Measurements from ENCODE around the gene CDRT4. TPM values are rescaled to one million over a fixed set of nuclear protein-coding genes. Genes with fewer than 3 reads are reported as not detected.

The CDRT4 gene
- total RNA-seq, 1 donor from 2014 or later = 4.2 TPM

DNA sequence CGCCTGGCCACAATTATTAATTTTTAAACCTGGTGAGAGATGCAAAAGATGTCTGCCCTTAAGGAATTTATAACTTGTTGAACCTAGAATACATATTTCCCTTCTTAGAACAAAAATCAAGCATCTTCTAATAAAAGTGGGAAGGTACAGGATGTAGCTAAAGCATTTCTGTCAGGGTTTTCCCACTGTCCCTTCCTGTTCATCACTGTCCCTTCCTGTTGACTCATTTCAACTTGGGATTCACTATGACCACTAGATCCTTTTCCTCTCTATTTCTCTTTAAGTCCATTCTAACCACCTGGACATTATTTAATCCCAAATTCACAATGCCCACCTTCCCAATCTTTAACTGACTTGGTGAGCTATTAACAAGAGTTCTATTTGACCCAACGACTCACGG is 33.9 kb upstream of the CDRT4 start:
- peak overlapping the region; percentile 88 for H3K27ac ChIP-seq
- peaks cover 16% of the 10 kb centered on the region for H3K4me1 ChIP-seq
- no peaks in the 10 kb centered on the region for H3K36me3 ChIP-seq
- DNase-seq (ENCODE audit: extremely low spot score in 2 of 2) = no peak
- H3K9me3 ChIP-seq = no peaks in the 10 kb centered on the region
- no peak for TF ChIP-seq POLR2AphosphoS5 (IDR thresholded peaks at IDR 0.05; ENCODE audit: insufficient read depth in 1 of 2, low read depth in 1 of 2)
- TF ChIP-seq POLR2A (IDR thresholded peaks at IDR 0.05) = no peak
- TF ChIP-seq, protein P1, sequence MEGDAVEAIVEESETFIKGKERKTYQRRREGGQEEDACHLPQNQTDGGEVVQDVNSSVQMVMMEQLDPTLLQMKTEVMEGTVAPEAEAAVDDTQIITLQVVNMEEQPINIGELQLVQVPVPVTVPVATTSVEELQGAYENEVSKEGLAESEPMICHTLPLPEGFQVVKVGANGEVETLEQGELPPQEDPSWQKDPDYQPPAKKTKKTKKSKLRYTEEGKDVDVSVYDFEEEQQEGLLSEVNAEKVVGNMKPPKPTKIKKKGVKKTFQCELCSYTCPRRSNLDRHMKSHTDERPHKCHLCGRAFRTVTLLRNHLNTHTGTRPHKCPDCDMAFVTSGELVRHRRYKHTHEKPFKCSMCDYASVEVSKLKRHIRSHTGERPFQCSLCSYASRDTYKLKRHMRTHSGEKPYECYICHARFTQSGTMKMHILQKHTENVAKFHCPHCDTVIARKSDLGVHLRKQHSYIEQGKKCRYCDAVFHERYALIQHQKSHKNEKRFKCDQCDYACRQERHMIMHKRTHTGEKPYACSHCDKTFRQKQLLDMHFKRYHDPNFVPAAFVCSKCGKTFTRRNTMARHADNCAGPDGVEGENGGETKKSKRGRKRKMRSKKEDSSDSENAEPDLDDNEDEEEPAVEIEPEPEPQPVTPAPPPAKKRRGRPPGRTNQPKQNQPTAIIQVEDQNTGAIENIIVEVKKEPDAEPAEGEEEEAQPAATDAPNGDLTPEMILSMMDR (IDR thresholded peaks at IDR 0.05) = no peak
- no peaks in the 10 kb centered on the region for H3K27me3 ChIP-seq
- intact Hi-C loops (cut with DNase I) = loop anchor here (5.0 to 10.0 kb wide), 2 partner anchors 44 to 96 kb away; no protein-coding TSS in a partner anchor
- H3K4me3 ChIP-seq = no peak overlapping the region

DNA sequence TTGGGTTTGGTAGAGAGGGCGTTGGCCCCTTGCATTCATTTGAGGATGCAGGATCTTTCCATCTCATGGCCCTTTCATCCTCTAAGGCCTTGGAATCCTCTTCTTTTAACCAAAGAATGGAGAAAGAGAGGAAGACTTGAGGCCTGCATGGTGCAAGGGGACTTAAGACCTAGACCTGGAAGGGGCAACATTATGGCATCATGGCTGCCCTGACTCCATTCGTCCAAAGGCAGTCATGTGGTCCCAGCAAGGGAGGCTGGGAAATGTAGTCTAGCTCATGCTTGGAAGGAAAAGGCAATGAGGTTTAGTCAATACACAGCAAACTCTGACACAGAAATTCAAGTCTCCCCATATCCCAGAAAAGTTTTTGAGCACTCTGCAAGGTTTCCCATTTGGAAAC is 30.7 kb upstream of the CDRT4 start:
- TF ChIP-seq, protein P1 (IDR thresholded peaks at IDR 0.05) = no peak
- no peak for TF ChIP-seq POLR2AphosphoS5 (IDR thresholded peaks at IDR 0.05; ENCODE audit: insufficient read depth in 1 of 2, low read depth in 1 of 2)
- no peak for TF ChIP-seq POLR2A (IDR thresholded peaks at IDR 0.05)
- H3K36me3 ChIP-seq = no peaks in the 10 kb centered on the region
- no peak overlapping the region for H3K27ac ChIP-seq
- H3K4me1 ChIP-seq = peaks cover 14% of the 10 kb centered on the region
- intact Hi-C loops (cut with DNase I) = no loop called here
- DNase-seq (ENCODE audit: extremely low spot score in 2 of 2) = no peak
- H3K27me3 ChIP-seq = no peaks in the 10 kb centered on the region
- no peak overlapping the region for H3K4me3 ChIP-seq
- no peaks in the 10 kb centered on the region for H3K9me3 ChIP-seq

DNA sequence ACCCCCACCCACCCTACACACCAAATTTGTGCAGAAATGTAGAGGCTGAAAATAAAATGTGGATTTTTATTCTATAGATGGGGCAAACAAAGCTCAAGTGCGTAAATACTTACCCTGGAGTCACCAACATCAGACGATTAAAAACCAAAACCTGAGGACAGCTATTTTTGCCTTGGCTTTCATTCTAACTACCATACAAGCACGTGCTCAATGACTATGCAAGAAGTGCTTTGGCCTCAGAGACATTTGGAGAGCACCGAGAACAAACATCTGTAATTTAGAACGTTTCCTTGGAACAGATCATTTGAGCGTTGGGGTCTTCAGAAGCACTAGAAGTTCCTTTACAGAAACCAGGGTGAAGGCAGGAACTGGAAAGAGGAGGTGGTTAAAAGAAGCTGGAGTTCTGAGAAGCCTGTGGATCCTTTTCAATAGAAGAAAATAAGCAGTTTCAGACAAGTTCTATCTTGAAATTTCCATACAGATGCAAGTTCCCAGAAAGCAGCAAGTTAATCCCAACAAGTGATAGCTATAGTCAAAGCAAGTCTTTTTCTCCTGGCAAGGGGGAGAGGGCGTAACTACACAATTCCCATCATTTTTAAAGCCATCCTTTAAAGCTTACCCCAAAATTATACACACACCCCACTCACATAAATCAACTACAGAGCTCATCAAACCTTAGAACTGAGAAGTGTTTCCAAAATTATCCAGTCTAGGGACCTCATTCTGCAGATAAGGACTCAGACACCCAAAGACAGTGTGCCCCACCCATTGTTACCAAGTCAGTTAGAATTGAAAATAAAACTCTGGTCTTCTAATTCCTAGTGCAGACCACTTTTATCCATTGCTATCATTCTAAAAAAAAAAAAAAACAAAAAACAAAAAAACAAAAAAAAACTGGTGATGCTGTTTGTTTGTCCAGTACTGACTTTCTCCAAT is 29.6 kb upstream of the CDRT4 start:
- intact Hi-C loops (cut with DNase I) = no loop called here
- H3K36me3 ChIP-seq = no peaks in the 10 kb centered on the region
- H3K4me3 ChIP-seq = no peak overlapping the region
- DNase-seq (ENCODE audit: extremely low spot score in 2 of 2) = no peak
- TF ChIP-seq POLR2A (IDR thresholded peaks at IDR 0.05) (no peak), POLR2AphosphoS5 (IDR thresholded peaks at IDR 0.05; ENCODE audit: insufficient read depth in 1 of 2, low read depth in 1 of 2) (no peak)
- TF ChIP-seq, protein P1 (IDR thresholded peaks at IDR 0.05) = no peak
- H3K27ac ChIP-seq = peak overlapping the region; percentile 5
- H3K4me1 ChIP-seq = peaks cover 4% of the 10 kb centered on the region
- H3K27me3 ChIP-seq = no peaks in the 10 kb centered on the region
- no peaks in the 10 kb centered on the region for H3K9me3 ChIP-seq

DNA sequence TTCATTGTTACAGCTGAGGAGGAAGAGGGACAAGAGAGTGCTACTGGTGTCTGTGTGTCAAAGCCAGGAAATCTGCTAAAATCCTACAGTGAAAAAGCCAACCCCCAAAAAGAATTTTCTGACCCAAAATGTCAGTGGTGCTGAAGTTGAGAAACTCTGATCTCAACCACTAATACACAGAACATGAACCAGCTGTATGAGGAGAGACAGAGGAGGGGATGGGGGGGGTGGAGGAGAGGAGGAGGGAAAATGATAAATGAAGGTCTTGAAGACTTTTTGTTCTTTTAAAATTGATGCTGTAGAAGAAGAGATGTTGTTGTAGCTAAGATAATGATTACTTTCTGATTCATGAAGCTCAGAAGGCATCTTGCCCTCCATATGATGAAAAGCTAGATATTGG is 27.4 kb upstream of the CDRT4 start:
- Histone ChIP-seq H3K36me3 (no peaks in the 10 kb centered on the region), H3K27me3 (no peaks in the 10 kb centered on the region), H3K4me1 (peaks cover 15% of the 10 kb centered on the region), H3K4me3 (no peak overlapping the region), H3K9me3 (no peaks in the 10 kb centered on the region), H3K27ac (peak overlapping the region; percentile 23)
- DNase-seq (ENCODE audit: extremely low spot score in 2 of 2) = no peak
- TF ChIP-seq, protein P1 (IDR thresholded peaks at IDR 0.05) = no peak
- TF ChIP-seq POLR2A (IDR thresholded peaks at IDR 0.05) = no peak
- no peak for TF ChIP-seq POLR2AphosphoS5 (IDR thresholded peaks at IDR 0.05; ENCODE audit: insufficient read depth in 1 of 2, low read depth in 1 of 2)
- intact Hi-C loops (cut with DNase I) = no loop called here

DNA sequence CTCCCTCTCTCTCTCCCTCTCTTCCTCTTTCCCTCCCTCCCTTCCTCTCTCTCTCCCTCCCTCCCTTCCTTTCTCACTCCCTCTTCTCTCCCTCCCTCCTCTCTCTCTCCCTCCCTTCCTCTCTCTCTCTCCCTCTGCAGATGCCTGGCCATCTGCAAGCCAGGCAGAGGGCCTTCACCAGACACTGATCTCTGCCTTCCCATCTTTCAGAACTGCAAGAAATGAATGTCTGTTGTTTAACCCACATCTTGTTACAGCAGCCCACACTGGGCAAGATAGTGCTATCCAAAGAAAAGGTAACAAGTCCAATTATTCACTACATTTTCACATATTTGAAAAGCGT is 26.2 kb upstream of the CDRT4 start:
- Histone ChIP-seq H3K9me3 (no peaks in the 10 kb centered on the region), H3K4me1 (peaks cover 15% of the 10 kb centered on the region), H3K4me3 (no peak overlapping the region), H3K36me3 (no peaks in the 10 kb centered on the region), H3K27ac (no peak overlapping the region), H3K27me3 (no peaks in the 10 kb centered on the region)
- intact Hi-C loops (cut with DNase I) = no loop called here
- TF ChIP-seq POLR2A (IDR thresholded peaks at IDR 0.05) = no peak
- no peak for TF ChIP-seq POLR2AphosphoS5 (IDR thresholded peaks at IDR 0.05; ENCODE audit: insufficient read depth in 1 of 2, low read depth in 1 of 2)
- TF ChIP-seq, protein P1 (IDR thresholded peaks at IDR 0.05) = no peak
- DNase-seq (ENCODE audit: extremely low spot score in 2 of 2) = no peak
